Heart left ventricle (tissue), 13 donors: ENCODE measurements around the gene PANX3.

Source experiments
- CTCF ChIP-seq, 12 donors: fragments of 200-600 bp; sonication (generic) in 4 of 12; IDR thresholded peaks; one replicate each; pipeline versions ENCODE4 v1.5.0 to v1.8.0; 2018 to 2022; ENCODE audit warnings: antibody characterized with exemption in 12 of 12, mild to moderate bottlenecking in 5 of 12
- POLR2A ChIP-seq, 2 donors: fragments of 450-650 bp; IDR thresholded peaks; one replicate each; pipeline ENCODE4 v1.6.1; 2017; ENCODE audit warnings: antibody characterized with exemption in 2 of 2, mild to moderate bottlenecking in 2 of 2, moderate library complexity in 2 of 2
- donor health status: ischemic (EF 13 %, LVEDD 7.1; RV severe dilation, severe dysfunction).
- donor health status: DM: no; HTN: yes; CAD: no.
- donor health status: DM: no; HTN: no; CAD: no.
- donor health status: ischemic (EF 25% LVEDD 6.9; RV normal size, moderate dysfunction).
- donor health status: ischemic (EF 25% LVEDD 5.7; RV mildly dilated, moderate dysfunction).
- donor health status: ischemic (EF 35%, LVEDD 5.7; RV mildly dilated, moderate dysfunction).
- donor health status: nonischemic (EF 11% LVEDD 7.7; RV severe dilation, severe dysfunction).
- donor health status: DM: yes; HTN: yes; CAD: no.
- donor health status: PGD.
- donor health status: ischemic (EF 29% LVEDD 5.4; RV normal size, mild dysfunction).
- donor health status: nonischemic (EF 23%, LVEDD 6.1; RV moderate dilation, normal function).

DNA sequence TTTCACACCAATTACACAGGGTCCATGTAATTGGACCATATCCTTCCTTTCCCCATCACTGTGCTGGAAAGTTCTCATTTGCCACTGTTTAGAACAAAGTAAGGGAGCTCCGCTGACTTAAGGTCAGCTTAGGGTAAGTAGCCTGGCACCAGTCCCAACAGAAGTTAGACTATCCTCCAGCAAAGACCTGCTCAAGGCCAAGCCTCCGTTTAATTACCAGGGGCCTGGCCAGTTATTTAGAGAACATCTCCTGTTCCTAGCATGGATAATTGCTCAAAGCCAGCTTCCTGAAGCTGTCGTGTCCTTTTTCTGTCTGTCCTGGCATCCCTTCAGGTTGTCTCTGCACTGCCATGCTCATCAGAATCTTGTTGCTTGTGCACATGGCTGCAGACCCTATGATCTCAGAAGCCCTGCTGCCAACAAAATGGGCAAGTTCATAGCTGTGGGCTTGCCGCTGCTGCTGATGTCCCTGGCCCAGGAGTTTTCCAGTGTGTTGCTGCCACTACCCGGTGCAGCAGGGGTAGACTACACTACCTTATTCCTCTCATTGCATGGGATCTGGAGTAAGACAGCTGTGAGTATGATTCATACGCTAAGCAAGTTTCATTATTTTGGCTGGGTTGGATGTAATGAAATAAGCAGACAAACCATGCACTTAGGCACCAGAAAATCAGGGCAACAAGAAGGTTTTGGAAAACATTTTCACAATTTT lies 33.4 kb upstream of the PANX3 start:
- TF ChIP-seq CTCF (IDR thresholded peaks at IDR 0.05) (no peak), POLR2A (IDR thresholded peaks at IDR 0.05) (no peak)
